GM20431 (cell line): Measurements from ENCODE around the gene ANKRA2.
"Not testable (repeated sequence)": the region's sequence is repeated elsewhere in the genome, so short reads cannot be mapped to it uniquely, and the experiment has no call there.

Experiments
- in situ Hi-C: fragments of 300-500 bp; cut with MseI, MboI; formaldehyde crosslinking; loops from one replicate; pipeline ENCODE4 v1.15.0; 2020; ENCODE audit warnings: low sequenced_read_pairs; ENCODE audit not compliant: unreplicated experiment

ANKRA2 gene

GRCh38 chr5:73513996-73514395, 51.4 kb downstream of the ANKRA2 start:
- in situ Hi-C loops, result no loop called here

DNA sequence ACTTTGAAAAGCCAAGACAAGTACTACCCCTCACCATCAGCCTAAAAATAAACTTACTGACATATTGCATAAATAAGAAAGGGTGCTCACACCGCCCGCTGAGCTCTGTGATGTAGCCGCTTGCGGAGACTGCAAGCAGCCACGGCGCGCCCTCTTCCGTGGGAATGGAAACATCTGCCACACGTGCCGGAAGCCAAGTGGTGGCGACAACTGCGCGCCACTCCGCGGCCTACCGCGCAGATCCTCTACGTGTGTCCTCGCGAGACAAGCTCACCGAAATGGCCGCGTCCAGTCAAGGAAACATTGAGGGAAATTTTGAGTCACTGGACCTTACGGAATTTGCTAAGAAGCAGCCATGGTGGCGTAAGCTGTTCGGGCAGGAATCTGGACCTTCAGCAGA, 56.9 kb downstream of the ANKRA2 start:
- in situ Hi-C loops, result not testable (repeated sequence)

DNA sequence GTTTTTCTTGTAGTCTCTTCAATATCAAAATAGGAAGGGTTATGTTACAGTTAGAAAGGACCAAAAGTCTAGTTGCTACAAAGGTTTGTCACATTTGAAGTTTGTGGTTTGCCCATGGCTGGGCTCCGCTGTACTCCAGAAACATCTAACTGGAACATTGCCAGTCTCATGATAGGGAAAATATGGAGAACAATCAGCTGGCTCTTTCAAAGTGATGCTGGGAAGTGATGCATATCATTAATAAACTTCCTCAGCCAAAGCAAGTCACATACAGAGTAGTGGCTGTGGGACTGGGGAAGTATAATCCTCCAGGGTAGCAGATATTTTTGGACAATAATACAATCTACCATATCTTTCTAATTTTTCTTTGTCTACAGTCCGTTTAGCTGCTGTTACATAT, 58.4 kb downstream of the ANKRA2 start:
- in situ Hi-C loops, result no loop called here

GRCh38 chr5:73506459-73506955, 58.9 kb downstream of the ANKRA2 start:
- in situ Hi-C loops, result no loop called here
